B cell (primary cell): ENCODE results near the gene ANKRD52.
"Not testable (repeated sequence)": the region's sequence is repeated elsewhere in the genome, so short reads cannot be mapped to it uniquely, and the experiment has no call there.

Experiments used
- CTCF ChIP-seq: fragments of 200-600 bp; IDR thresholded peaks from one replicate; pipeline ENCODE4 v1.8.0; 2022; ENCODE audit warnings: antibody characterized with exemption, mild to moderate bottlenecking
- EZH2 ChIP-seq: IDR thresholded peaks from 2 replicates; pipeline ENCODE4 v1.6.1; 2012; ENCODE audit warnings: borderline replicate concordance, low read depth, mild to moderate bottlenecking, moderate library complexity, low read length; ENCODE audit not compliant: insufficient read depth, poor library complexity, severe bottlenecking

GRCh38 chr12:56196818-56197550 is 61.2 kb downstream of the ANKRD52 start:
- not testable (repeated sequence) for TF ChIP-seq CTCF, EZH2
